A549 (cell line): ENCODE data around the gene TMTC1. TPM values are rescaled to one million over a fixed set of nuclear protein-coding genes. Genes with fewer than 3 reads are reported as not detected.

Source experiments
- ATAC-seq, 2 experiments: fragments of 200-7000 bp in 1 of 2; fragments of >200 bp in 1 of 2; cut with Nextera tagmentation in 1 of 2; cut with Tn5 transposase in 1 of 2; 3 replicates each; pipeline versions ENCODE4 v1.8.0 to v1.9.1; 2018 to 2020; ENCODE audit warnings: mild to moderate bottlenecking in 1 of 2, moderate library complexity in 1 of 2
- CTCF ChIA-PET: fragments of 300-600 bp; sonication (Branson Sonifier 250); formaldehyde crosslinking; extraction: SDS; loops from one replicate; lab custom pipeline; 2021; ENCODE audit warnings: antibody characterized with exemption, inconsistent platforms; lab: Yijun Ruan, JAX
- POLR2A ChIA-PET: fragments of 350-600 bp; formaldehyde crosslinking; extraction: SDS; loops from one replicate; lab custom pipeline; 2021; ENCODE audit warnings: antibody characterized with exemption, inconsistent platforms; lab: Yijun Ruan, JAX
- DNase-seq, 2 experiments: peaks; one replicate each; pipeline versions ENCODE4 v3.0.0 to v3.0.0-alpha.2; 2011 to 2016; ENCODE audit warnings: low read depth in 1 of 2, low spot score in 1 of 2
- FAIRE-seq: peaks from 2 replicates; lab custom pipeline; 2011; peaks lifted over from hg19 to GRCh38; lab: Jason Lieb, UNC
- H3K27ac ChIP-seq, 2 experiments: fragments of >200 bp; sonication (Bioruptor Twin); formaldehyde crosslinking; 3 replicates each; pipeline ENCODE4 v1.5.1; 2016 to 2017
- H3K4me1 ChIP-seq: fragments of >200 bp; sonication (Bioruptor Twin); formaldehyde crosslinking; 3 replicates; pipeline ENCODE4 v1.6.1; 2016
- H3K4me2 ChIP-seq: fragments of >200 bp; sonication (Bioruptor Twin); formaldehyde crosslinking; 3 replicates; pipeline ENCODE4 v1.6.1; 2016
- H3K4me3 ChIP-seq: fragments of >200 bp; sonication (Bioruptor Twin); formaldehyde crosslinking; 3 replicates; pipeline ENCODE4 v1.5.1; 2016
- H3K9me3 ChIP-seq: fragments of >200 bp; sonication (Bioruptor Twin); formaldehyde crosslinking; 3 replicates; pipeline ENCODE4 v1.6.1; 2016
- BHLHE40 ChIP-seq: IDR thresholded peaks from 2 replicates; pipeline ENCODE4 v1.6.1; 2012; ENCODE audit warnings: low read depth, low read length, inconsistent platforms
- CBX2 ChIP-seq: fragments of 200-600 bp; sonication (generic); IDR thresholded peaks from 2 replicates; pipeline ENCODE4 v1.6.1; 2016; ENCODE audit warnings: low read depth, mild to moderate bottlenecking, borderline replicate concordance
- CBX8 ChIP-seq: fragments of 200-600 bp; sonication (generic); IDR thresholded peaks from 2 replicates; pipeline ENCODE4 v1.6.1; 2016
- CHD4 ChIP-seq: fragments of 200-600 bp; sonication (generic); IDR thresholded peaks from 2 replicates; pipeline ENCODE4 v1.6.1; 2016; ENCODE audit warnings: antibody characterized with exemption, mild to moderate bottlenecking, borderline replicate concordance
- EHMT2 ChIP-seq: fragments of 200-600 bp; sonication (generic); IDR thresholded peaks from 2 replicates; pipeline ENCODE4 v1.6.1; 2016; ENCODE audit warnings: antibody characterized with exemption, low read depth, mild to moderate bottlenecking, moderate library complexity
- FOXS1 ChIP-seq: fragments of 250-450 bp; sonication (Bioruptor Pico); IDR thresholded peaks from 2 replicates; pipeline ENCODE4 v1.5.0; 2020; ENCODE audit warnings: mild to moderate bottlenecking, moderate library complexity
- HOXA7 ChIP-seq: fragments of 250-450 bp; sonication (Bioruptor Pico); IDR thresholded peaks from 2 replicates; pipeline ENCODE4 v1.5.0; 2020; ENCODE audit warnings: mild to moderate bottlenecking, moderate library complexity
- JUNB ChIP-seq: fragments of >200 bp; sonication (Bioruptor Twin); formaldehyde crosslinking; IDR thresholded peaks from 2 replicates; pipeline ENCODE4 v1.6.1; 2016
- KDM1A ChIP-seq: fragments of 200-600 bp; sonication (generic); IDR thresholded peaks from 2 replicates; pipeline ENCODE4 v1.6.1; 2016; ENCODE audit warnings: low read depth, mild to moderate bottlenecking
- NPAS2 ChIP-seq: fragments of 250-450 bp; sonication (Bioruptor Pico); IDR thresholded peaks from 2 replicates; pipeline ENCODE4 v1.8.0; 2022; ENCODE audit warnings: mild to moderate bottlenecking, moderate library complexity, borderline replicate concordance
- NR3C1 ChIP-seq: fragments of >200 bp; sonication (Bioruptor Twin); formaldehyde crosslinking; IDR thresholded peaks from 3 replicates; pipeline ENCODE4 v1.6.1; 2017
- POLR2A ChIP-seq: IDR thresholded peaks from 2 replicates; pipeline ENCODE4 v1.6.1; 2012; ENCODE audit warnings: mild to moderate bottlenecking, low read length
- SMC3 ChIP-seq: fragments of >200 bp; sonication (Bioruptor Twin); formaldehyde crosslinking; IDR thresholded peaks from 3 replicates; pipeline ENCODE4 v1.6.1; 2018; ENCODE audit warnings: inconsistent platforms
- ZC3H11A ChIP-seq: fragments of 450-650 bp; IDR thresholded peaks from 2 replicates; pipeline ENCODE4 v1.6.1; 2014; ENCODE audit warnings: antibody characterized with exemption, mild to moderate bottlenecking
- ZSCAN20 ChIP-seq: fragments of 250-450 bp; sonication (Bioruptor Pico); IDR thresholded peaks from 2 replicates; pipeline ENCODE4 v1.8.0; 2022; ENCODE audit warnings: mild to moderate bottlenecking, moderate library complexity
- WGBS: methylation state at CpG from one replicate; pipeline ENCODE4 v1.1.6; 2017; ENCODE audit errors: missing lambda C conversion rate; 5-methylcytosine and 5-hydroxymethylcytosine counted together
- polyA plus RNA-seq, 4 experiments: library from polyadenylated mRNA; depleted of rRNA in 3 of 4; stranded (reverse); fragments of >200 nt; fragmentation: RNase III in 1 of 4; extraction: RNeasy Plus Mini Kit Qiagen cat#74134 plus additional on column Dnase treatment in 1 of 4; gene quantifications; 2 replicates in 3 of 4; 3 replicates in 1 of 4; pipeline ENCODE4 v1.2.3, GENCODE V29; 2011 to 2017
- TF ChIP-seq, protein P1 (sequence below): fragments of 200-600 bp; sonication (generic); IDR thresholded peaks from 2 replicates; pipeline ENCODE4 v1.6.1; 2016; ENCODE audit warnings: antibody characterized with exemption, mild to moderate bottlenecking, moderate library complexity
- TF ChIP-seq, protein P2 (sequence below): IDR thresholded peaks from 2 replicates; pipeline ENCODE4 v1.6.1; 2012; ENCODE audit warnings: low read depth, borderline replicate concordance
- TF ChIP-seq, protein P3 (sequence below): fragments of 150-350 bp; IDR thresholded peaks from 2 replicates; pipeline ENCODE4 v1.6.1; 2014; ENCODE audit warnings: low read depth, mild to moderate bottlenecking, low read length
- TF ChIP-seq, protein P4 (sequence below): fragments of >200 bp; sonication (Bioruptor Twin); formaldehyde crosslinking; IDR thresholded peaks from 3 replicates; pipeline ENCODE4 v1.5.1; 2016
- TF ChIP-seq, protein P5 (sequence below): fragments of >200 bp; sonication (Bioruptor Twin); formaldehyde crosslinking; IDR thresholded peaks from 2 replicates; pipeline ENCODE4 v1.6.1; 2016

TMTC1 gene
- polyA plus RNA-seq, 2 of the 4 experiments (the other 2 are of a cell fraction) = 0.28 TPM; not detected in 1

DNA sequence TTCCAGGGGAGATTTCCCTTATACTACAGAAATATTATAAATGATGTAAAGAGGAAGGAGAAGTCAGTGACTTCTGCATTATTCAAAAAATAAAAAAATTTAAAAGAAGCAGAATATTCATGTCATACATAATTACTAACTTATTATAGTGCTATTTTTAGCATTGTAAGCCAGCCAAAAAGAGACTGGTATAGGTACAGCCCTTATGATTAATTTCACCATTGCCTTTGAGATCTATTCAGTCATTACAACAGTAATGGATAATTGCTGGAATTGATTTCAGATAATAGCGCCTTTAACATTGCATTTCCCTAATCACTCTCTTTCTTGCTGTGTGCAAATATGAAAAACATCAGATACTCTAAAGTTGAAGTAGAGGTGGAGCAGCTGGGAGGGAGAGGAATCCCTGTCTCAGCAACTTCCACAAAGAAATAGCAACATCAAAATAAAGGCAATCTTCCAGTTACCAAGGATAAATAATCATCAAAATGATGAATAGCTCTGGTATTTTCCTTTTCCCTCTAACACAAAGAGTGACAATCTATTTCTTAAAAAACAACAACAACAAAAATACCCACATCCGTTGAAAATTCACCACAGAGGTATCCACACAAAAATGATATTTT is 214.5 kb downstream of the TMTC1 start (continued):
- TF ChIP-seq, protein P1, sequence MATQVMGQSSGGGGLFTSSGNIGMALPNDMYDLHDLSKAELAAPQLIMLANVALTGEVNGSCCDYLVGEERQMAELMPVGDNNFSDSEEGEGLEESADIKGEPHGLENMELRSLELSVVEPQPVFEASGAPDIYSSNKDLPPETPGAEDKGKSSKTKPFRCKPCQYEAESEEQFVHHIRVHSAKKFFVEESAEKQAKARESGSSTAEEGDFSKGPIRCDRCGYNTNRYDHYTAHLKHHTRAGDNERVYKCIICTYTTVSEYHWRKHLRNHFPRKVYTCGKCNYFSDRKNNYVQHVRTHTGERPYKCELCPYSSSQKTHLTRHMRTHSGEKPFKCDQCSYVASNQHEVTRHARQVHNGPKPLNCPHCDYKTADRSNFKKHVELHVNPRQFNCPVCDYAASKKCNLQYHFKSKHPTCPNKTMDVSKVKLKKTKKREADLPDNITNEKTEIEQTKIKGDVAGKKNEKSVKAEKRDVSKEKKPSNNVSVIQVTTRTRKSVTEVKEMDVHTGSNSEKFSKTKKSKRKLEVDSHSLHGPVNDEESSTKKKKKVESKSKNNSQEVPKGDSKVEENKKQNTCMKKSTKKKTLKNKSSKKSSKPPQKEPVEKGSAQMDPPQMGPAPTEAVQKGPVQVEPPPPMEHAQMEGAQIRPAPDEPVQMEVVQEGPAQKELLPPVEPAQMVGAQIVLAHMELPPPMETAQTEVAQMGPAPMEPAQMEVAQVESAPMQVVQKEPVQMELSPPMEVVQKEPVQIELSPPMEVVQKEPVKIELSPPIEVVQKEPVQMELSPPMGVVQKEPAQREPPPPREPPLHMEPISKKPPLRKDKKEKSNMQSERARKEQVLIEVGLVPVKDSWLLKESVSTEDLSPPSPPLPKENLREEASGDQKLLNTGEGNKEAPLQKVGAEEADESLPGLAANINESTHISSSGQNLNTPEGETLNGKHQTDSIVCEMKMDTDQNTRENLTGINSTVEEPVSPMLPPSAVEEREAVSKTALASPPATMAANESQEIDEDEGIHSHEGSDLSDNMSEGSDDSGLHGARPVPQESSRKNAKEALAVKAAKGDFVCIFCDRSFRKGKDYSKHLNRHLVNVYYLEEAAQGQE = no peak
- TF ChIP-seq CBX2 = no peak

DNA sequence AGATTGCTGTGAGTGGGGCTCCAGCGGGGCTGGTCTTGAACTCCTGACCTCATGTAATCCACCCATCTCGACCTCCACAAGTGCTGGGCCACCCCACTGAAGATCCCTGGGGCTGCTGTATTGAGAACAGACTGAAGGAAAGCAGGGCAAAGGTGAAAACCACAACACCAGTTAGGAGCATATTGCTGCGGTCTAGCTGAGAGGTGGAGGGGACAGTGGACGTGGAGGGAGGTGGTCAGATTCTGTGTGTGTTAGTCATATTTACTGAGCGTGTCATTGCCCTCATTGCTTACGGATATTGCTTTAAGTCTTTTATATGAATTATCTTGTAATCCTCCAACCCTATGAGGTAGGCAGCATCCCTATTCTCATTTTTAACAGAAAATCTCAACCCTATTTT is 217.3 kb downstream of the TMTC1 start:
- ChIA-PET CTCF (no interaction called here), POLR2A (no interaction called here)
- TF ChIP-seq NPAS2 (CRISPR knock-in tag) = no peak
- no peak for TF ChIP-seq BHLHE40
- no peak for TF ChIP-seq ZC3H11A
- TF ChIP-seq, protein P2, sequence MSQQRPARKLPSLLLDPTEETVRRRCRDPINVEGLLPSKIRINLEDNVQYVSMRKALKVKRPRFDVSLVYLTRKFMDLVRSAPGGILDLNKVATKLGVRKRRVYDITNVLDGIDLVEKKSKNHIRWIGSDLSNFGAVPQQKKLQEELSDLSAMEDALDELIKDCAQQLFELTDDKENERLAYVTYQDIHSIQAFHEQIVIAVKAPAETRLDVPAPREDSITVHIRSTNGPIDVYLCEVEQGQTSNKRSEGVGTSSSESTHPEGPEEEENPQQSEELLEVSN = no peak
- TF ChIP-seq POLR2A = no peak
- no peak for TF ChIP-seq EHMT2
- no peak for TF ChIP-seq CBX8
- no peak for TF ChIP-seq ZSCAN20 (CRISPR knock-in tag)
- no peak for TF ChIP-seq HOXA7 (CRISPR knock-in tag)
- TF ChIP-seq, protein P3, sequence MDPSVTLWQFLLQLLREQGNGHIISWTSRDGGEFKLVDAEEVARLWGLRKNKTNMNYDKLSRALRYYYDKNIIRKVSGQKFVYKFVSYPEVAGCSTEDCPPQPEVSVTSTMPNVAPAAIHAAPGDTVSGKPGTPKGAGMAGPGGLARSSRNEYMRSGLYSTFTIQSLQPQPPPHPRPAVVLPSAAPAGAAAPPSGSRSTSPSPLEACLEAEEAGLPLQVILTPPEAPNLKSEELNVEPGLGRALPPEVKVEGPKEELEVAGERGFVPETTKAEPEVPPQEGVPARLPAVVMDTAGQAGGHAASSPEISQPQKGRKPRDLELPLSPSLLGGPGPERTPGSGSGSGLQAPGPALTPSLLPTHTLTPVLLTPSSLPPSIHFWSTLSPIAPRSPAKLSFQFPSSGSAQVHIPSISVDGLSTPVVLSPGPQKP = no peak
- TF ChIP-seq, protein P1 = no peak
- TF ChIP-seq, protein P4, sequence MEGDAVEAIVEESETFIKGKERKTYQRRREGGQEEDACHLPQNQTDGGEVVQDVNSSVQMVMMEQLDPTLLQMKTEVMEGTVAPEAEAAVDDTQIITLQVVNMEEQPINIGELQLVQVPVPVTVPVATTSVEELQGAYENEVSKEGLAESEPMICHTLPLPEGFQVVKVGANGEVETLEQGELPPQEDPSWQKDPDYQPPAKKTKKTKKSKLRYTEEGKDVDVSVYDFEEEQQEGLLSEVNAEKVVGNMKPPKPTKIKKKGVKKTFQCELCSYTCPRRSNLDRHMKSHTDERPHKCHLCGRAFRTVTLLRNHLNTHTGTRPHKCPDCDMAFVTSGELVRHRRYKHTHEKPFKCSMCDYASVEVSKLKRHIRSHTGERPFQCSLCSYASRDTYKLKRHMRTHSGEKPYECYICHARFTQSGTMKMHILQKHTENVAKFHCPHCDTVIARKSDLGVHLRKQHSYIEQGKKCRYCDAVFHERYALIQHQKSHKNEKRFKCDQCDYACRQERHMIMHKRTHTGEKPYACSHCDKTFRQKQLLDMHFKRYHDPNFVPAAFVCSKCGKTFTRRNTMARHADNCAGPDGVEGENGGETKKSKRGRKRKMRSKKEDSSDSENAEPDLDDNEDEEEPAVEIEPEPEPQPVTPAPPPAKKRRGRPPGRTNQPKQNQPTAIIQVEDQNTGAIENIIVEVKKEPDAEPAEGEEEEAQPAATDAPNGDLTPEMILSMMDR = no peak
- no peak for TF ChIP-seq CHD4
- TF ChIP-seq, protein P5, sequence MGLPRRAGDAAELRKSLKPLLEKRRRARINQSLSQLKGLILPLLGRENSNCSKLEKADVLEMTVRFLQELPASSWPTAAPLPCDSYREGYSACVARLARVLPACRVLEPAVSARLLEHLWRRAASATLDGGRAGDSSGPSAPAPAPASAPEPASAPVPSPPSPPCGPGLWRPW = no peak
- no peak for TF ChIP-seq SMC3
- TF ChIP-seq FOXS1 (CRISPR knock-in tag) = no peak
- TF ChIP-seq NR3C1 = no peak
- TF ChIP-seq KDM1A = no peak
- no peak for TF ChIP-seq JUNB
- H3K9me3 ChIP-seq = no peaks in the 10 kb centered on the region
- DNase-seq (no peak), ATAC-seq (no peak), FAIRE-seq (no peak)
- no peak overlapping the region for H3K27ac ChIP-seq
- H3K4me3 ChIP-seq = no peak overlapping the region
- H3K4me2 ChIP-seq = no peak overlapping the region
- 34% methylated on average over 6 of the region's 6 CpGs for WGBS
- no peaks in the 10 kb centered on the region for H3K4me1 ChIP-seq
